ENCODE results near the gene GIT2.

DNA sequence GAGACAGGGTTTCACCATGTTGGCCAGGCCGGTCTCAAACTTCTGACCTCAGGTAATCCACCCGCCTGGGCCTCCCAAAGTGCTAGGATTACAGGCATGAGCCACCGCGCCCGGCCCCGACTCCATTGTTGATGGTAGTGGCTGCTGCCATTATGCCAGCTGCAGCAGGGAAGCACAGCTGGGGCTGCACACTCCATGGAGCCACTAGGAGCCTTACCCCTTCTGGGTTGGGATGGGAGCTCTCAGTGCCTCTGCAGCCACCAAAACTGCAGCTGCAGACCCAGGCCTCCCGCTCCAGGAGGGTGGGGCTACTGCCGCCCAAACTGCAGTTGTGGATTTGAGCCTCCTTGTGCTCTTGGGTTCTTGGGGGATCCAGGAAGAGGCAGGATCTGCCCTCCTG is 70.2 kb downstream of the GIT2 start:
- TF ChIP-seq, protein P1, sequence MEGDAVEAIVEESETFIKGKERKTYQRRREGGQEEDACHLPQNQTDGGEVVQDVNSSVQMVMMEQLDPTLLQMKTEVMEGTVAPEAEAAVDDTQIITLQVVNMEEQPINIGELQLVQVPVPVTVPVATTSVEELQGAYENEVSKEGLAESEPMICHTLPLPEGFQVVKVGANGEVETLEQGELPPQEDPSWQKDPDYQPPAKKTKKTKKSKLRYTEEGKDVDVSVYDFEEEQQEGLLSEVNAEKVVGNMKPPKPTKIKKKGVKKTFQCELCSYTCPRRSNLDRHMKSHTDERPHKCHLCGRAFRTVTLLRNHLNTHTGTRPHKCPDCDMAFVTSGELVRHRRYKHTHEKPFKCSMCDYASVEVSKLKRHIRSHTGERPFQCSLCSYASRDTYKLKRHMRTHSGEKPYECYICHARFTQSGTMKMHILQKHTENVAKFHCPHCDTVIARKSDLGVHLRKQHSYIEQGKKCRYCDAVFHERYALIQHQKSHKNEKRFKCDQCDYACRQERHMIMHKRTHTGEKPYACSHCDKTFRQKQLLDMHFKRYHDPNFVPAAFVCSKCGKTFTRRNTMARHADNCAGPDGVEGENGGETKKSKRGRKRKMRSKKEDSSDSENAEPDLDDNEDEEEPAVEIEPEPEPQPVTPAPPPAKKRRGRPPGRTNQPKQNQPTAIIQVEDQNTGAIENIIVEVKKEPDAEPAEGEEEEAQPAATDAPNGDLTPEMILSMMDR (IDR thresholded peaks at IDR 0.05), result no peak
- TF ChIP-seq POLR2A (IDR thresholded peaks at IDR 0.05), result no peak
